ENCODE results near the gene PFKL.

Gene PFKL

DNA sequence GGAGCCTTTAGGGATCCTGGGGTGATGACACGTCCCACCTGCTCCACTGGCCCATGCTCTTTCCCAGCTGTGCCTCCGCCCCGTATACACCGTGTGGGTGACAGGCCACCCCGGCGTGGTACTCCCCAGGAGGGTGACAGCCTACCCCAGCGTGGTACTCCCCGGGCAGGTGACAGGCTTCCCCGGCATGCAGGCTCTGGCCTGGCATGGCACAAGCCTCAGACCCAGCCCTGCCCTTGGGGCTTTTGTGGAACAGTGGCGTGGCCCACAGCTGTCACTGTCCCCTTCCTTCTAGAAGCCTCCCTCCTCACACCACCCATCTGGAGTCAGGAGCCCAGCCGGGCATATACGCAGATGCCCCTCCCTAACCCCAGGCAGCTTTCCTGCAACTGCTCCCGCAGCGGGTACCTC lies 4.7 kb upstream of the PFKL start:
- no peak for DNase-seq

DNA sequence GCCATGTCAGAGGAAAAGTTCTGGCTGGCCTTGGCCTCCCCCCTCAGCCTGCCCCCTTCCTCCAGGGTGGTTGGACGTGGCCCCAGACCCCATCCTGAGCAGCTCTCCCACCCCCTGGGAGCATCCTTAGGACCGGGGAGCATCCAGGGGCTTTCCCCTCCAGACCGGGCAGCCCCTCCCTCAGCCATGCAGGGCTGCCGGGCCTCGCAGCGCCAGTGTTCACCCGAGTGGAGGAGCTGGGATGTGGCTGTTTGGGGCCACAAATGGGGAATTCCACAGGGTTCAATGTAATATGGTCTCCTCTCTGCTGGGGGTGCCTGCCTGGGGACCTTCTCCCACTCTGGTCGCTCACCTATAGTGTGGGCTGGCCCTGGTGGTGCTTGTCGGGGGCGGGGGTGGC lies 4.2 kb upstream of the PFKL start:
- no peak for DNase-seq

DNA sequence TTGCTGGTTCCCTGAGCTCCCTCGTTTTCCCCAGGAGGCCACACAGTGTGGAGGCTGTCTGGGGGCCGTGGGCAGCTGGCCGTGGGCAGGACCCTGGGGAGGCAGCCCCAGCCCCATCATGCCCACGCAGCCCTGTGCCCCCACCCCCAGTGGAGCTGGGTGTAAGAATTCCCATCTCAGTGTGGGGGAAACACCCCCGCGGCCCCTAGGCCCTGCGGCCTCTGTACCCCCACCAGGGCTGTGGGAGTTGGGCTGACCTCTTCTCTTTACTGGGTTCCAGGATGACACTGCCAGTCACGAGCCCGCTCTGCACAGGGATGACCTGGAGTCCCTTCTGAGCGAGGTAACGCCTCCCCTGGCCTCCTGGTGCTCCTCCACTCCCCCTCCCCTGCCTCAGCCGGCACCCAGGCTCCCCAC lies 3.7 kb upstream of the PFKL start:
- no peak for DNase-seq

DNA sequence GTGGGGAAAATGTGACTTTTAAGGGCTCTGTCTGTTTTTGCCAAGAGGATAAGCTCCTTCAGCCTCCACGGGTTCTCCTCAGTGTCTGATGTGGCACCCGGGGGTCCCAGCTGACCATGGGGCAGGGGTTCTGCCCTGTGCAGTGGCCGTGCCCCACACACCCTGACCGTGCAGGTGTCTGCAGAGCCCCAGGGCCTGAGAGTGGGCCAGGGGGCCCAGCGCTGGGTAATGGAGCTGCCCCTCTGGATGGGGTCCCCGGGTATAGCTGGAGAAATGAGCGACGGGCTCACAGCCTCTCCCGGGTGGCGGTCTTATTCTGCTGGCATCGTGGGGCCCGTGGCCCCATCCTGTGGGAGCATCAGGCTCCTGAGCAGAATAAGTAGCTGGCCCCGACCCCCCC lies 2.9 kb upstream of the PFKL start:
- DNase-seq, result no peak

DNA sequence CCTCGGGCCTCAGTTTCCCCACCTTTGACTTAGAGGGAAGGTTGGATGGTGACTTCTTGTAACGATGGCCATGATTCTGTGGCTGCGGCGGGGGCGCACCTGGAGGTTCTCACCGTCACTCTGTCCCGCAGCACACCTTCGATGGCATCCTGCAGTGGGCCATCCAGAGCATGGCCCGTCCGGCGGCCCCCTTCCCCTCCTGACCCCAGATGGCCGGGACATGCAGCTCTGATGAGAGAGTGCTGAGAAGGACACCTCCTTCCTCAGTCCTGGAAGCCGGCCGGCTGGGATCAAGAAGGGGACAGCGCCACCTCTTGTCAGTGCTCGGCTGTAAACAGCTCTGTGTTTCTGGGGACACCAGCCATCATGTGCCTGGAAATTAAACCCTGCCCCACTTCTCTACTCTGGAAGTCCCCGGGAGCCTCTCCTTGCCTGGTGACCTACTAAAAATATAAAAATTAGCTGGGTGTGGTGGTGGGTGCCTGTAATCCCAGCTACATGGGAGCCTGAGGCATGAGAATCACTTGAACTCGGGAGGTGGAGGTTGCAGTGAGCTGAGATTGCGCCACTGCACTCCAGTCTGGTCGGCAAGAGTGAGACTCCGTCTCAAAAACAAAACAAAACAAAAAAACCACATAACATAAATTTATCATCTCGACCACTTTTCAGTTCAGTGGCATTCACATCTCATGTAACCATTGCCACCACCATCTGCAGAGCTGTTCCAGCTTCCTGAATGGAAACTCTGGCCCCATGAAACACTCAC lies 2.1 kb upstream of the PFKL start:
- peak; percentile 70 to 77 for DNase-seq

DNA sequence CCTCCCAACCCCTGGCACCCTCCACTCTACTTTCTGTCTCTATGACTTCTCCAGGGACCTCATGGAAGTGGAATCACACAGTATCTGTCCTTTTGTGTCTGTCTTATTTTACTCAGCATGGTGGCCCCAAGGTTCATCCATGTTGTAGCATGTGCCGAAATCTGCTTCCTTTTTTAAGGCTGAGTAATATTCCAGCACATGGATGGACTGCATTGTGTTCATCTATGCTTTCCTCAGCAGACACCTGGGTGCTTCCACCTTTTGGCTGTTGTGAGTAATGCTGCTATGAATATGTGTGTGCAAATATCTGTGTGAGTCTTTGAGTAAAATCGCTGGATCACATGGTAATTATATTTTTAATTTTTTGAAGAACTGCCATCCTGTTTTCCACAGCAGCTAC lies 1.6 kb upstream of the PFKL start:
- DNase-seq, result no peak

DNA sequence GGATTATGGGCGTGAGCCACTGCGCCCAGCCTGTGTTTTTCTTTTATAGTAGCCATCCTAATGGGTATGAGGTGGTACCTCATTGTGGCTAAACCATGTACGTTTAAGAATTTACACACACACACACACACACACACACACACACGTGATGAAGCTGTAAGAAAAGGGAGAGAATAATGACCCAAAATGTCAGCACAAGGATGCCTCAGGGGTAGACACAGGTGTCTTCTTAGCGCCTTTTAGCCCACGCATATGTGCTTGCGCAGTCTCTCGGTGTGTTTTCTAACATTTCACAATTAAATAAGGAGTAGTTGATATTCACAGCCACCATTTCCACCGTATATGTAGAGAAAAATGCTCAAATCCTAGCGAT lies 782 bp upstream of the PFKL start:
- no peak for DNase-seq

DNA sequence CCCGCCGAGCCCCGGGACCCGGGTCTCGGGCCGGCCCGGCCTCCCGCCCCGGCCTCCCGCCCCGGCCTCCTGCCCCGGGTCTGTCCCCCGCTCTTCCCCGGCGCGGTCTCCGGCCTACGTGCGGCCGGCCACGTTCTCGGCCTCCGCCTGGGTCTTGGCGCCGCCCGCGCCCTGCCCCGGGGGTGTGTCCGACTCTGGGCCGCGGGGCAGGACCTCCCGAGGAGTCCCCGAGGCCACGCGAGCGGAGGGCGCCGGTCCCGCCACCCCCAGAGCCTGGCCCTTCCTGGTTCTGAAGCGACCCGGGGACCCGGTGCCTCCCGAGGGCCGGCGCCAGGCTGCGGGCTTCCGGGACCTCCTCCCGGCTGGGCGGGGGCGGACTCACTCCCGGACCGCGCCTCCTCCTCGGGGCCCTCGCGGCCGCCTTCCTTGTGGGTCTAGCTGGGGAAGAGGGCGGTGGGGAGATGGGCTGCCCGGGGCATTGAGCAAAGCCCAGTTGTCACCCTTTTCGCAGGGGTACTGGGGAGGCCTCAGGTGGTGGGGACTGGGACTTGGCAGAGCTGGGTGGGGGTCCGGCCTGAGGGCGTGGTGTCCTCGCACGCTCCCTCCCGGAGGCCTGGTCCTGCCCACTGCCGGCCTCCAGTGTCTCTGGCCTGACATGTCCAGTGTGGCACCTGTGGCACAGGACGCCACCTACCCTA lies 558 bp downstream of the PFKL start:
- no peak for DNase-seq

DNA sequence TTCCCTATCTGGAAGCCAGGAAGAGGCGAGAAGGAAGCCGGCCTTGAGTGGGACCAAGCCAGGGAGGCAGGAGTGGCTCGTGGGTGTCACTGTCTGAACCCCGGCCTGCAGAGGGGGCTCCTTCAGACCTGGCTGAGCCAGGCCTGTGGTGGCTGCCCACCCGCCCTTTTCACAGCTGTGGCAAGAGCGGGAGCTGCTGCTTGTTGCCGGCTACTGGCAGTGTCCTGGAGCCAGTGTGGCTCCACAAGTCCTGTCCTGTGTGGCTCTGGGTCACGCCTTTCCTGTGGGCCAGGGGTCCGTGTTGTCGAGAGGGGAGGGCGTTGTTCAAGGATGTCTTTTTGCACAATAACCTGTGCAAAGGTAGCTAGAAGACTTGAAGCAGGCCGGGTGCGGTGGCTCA lies 1.3 kb downstream of the PFKL start:
- DNase-seq, result no peak

DNA sequence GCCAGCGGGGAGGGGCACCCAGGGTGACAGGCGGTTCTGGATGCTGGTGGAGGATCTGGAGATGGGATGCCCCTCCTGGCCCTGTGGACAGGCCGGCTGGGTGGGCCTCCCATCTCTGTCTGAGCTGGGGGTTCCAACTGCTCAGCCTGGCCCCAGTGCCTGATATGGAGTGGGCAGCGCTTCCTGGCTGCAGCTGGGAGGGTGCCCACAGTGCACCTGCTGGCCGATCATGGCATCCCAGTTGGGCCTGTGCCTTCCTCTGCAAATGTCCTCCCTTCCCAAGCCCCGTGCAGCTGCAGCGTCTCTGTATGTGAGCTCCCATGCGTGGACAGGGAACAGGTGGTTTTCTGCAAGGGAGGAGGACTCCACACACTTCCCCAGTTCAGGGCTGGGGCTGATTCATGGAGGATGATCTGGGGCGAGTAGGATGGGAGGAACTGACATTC lies 2.1 kb downstream of the PFKL start:
- peak; percentile 35 to 67 for DNase-seq

DNA sequence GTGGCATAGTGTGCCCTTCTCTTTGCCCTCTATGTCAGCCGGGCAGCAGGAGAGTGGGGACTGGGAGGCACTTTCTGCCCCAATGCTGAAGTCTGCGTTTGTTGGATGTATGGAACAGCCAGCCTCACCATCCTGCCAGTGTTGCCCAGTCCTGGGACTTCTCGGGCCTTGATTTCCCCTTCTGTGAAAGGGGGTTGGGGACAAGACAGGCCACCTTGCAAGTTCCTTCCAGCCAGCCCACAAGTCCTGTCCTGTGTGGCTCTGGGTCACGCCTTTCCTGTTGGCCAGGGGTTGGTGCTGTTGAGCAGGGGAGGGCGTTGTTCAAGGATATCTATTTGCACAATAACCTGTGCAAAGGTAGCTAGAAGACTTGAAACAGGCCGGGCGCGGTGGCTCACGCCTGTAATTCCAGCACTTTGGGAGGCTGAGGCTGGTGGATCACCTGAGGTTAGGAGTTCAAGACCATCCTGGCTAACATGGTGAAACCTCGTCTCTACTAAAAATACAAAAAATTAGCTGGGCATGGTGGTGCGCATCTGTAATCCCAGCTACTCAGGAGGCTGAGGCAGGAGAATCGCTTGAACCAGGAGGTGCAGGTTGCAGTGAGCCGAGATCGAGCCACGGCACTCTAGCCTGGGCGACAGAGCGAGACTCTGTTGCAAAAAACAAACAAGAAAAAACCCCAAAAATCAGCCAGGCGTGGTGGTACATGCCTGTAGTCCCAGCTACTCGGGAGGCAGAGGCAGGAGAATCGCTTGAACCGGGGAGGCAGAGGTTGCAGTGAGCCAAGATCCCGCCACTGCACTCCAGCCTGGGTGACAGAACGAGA lies 2.9 kb downstream of the PFKL start:
- peak in 1 of 2 experiments; percentile 35 for DNase-seq

DNA sequence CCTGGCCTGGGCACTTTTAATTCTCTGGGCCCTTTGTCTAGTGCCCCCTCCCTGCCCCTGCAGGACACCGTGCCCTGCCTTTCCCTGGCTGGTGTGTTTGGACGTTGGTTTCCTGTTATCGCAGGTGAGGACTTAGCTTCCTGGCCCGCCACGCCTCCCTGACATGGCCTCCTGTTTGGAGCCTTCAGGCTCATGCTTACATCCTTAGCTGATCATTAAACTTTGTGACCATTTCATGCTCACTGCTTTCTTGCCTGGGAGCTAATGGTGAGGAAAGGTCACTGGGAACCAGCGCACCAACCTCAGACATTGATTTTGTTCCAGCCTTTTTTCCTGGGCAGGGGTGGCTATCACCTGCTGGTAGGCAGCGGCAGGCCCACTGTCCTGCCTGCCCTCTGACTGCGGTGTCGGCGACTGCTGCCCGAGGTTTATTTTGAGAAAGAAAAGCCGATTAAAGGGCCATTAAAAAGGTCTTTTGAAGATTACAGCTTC lies 3.7 kb downstream of the PFKL start:
- DNase-seq, result no peak

DNA sequence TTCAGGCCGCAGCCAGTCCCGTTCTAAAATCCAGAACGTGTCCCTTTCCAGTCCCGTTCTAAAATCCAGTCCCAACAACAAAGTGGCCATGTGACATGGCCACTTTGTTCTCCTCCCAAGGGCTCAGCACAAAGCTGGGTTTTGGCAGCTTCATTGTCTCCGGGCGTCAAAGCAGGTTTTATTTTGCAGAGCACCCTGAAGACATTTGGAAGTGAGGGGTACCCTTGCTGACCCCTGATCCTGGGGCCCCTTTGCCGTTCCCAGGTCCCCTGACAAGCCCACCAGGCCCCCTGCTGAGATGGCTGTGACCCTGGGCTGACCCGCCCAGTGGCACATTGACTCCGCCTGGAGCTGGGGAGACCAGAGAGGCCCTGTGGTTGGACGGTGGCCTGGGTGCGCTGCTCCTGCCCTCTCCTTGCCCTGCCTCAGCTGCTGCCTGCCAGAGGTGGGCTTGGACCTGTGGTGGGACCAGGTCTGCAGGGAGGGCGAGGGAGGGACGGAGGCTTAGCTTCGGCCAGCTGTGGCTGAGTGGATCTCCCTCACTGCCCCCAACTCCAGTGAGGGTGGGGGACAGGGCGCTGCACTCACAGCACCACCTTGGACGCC lies 4.3 kb downstream of the PFKL start:
- DNase-seq, result no peak

DNA sequence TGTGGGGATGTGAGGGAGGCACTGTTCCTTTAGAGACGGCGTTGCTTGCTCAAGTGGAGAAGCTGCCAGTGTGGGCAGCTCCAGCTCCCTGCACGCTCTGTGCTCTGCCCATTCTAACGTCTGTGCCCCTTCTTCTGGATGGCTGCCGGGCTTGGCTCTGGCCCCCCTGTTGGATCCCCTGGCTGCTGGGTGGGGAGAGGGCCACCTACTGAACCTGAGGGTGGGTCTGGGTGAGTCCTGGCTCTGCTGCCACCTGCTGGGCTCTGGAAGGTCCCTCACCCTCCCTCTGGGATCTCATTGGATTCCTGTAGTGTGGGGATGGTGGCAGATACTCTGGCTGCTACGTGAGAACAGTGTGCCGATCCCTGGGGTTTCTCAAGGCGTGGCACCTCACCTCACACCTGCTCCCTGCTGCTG lies 5.0 kb downstream of the PFKL start:
- DNase-seq, result peak; percentile 34 to 62

DNA sequence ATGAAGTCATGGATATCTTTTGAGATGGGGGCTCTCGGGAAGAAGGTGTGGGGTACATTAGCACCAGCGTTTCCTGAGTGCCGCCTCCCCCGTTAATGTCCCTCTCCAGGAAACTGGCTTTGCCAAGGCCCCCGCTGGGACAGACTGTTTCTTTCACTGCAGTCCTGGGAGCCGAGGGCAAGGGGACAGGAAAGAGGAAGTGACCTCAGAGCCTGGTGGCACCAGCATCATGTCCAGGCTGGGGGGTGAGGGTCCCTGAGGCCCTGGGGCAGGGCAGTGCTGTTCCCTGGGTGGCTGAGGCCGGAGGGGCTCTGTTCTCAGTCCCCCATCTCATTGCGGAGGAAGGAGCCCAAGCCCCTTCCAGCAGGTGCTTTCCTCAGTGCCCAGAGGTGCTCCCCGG lies 5.8 kb downstream of the PFKL start:
- no peak for DNase-seq

DNA sequence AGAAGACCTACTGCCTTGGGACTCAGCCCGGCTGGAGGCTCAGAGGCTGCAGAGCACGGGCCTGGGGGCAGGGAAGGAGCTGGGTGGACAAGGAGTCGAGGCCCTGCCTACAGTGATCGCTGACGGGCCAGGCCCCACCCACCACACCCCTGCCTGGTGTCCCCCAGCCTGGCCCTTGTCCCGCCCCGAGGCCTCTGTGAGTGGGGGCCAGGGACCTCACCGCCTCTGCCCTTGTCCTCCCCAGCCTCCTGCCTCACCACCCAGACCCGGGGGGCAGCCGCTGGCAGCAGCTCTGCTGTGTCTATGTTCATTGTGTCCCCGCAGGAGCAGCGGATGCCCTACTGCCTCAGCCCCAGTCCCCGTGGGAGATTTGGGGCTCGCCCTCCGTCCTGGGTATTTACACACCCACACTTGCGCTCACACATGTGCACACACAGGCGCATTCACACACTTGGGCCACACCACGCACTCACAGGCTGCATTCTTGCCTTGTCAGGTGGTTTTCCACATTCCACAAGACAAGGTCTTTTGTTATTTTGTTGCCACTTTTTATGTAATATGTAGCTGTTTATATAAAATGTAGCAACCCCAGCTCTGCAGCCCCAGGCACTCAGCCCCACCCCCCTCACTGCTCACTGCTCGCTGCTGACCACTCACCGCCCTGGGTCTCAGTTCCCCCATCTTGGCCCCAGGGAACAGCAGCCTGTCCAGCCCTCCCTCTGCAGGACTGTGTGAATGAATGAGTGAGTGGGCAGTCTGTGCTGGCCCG lies 7.3 kb downstream of the PFKL start:
- no peak for DNase-seq

DNA sequence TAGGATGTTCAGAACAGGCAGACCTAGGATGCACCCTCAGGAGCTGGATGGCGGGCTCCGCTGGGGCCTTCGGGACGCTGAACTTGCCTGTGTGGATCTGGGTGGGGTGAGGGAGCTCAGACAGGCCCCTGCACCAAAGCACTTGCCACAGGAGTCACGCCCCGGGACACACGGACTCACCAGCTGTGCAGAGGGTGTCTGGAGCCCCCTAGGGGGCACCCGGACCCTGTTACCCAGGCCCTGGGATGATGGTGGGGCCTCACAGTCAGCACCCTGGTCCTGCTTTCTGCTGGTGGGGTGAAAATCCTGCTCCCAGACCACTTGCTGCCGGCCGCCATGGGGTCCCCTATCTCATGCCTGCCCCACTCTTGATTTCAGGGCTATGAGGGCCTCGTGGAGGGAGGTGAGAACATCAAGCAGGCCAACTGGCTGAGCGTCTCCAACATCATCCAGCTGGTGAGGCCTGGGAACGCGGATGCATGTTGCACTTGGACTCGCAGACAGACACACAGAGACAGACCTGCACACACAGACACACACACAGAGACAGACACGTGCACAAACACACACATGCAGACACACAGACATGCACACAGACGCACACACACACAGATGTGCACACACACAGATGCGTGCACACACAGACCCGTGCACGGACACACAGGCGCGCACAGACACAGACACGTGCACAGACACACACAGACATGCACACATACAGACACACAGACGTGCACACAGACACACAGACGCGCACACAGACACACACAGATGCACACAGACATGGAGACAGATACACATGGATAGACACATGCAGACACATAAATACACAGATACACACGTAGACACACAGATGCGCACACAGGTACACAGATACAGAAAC lies 11.0 kb downstream of the PFKL start:
- DNase-seq, result no peak

DNA sequence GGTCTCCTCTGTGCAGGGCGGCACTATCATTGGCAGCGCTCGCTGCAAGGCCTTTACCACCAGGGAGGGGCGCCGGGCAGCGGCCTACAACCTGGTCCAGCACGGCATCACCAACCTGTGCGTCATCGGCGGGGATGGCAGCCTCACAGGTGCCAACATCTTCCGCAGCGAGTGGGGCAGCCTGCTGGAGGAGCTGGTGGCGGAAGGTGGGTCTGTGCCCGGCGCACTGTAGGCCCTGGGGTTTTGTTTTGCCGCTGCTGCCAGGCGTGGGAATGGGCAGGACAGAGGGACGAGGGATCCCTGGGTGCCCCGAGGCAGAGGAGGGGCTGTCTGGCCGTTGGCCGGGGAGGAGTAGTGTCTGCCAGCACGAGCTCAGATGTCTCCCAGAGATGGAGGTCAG lies 12.2 kb downstream of the PFKL start:
- DNase-seq, result no peak

DNA sequence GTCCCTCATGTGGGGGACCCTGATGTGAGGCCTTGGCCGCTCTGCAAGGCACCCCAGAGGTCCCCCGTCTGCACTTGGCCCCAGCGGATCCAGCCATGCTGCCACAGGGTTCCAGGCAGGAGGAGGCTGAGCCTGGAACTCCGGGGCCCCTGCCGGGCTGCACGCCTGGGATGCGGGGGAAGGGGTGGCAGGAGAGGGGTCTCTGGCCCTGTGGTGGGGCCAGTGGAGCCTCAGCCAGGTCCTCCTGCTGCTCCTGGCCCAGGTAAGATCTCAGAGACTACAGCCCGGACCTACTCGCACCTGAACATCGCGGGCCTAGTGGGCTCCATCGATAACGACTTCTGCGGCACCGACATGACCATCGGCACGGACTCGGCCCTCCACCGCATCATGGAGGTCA lies 12.9 kb downstream of the PFKL start:
- DNase-seq, result no peak

DNA sequence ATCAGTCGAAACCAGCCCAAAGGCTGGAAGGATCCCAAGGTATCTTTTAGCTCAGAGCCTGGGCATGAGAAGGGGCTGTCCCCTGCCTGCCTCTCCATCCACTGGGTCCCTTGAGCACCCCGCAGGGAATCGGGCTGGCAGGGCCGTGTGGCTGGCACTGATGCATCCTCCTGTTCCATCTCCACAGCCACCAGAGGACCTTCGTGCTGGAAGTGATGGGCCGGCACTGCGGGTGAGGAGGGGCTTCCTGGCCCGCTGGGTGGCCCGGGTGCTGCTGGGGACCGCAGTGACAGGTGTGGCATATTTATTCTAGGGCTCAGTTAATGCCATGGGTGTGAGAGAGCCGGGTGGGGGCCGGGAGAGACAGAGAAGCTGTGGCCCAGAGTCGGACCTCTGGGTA lies 13.6 kb downstream of the PFKL start:
- no peak for DNase-seq

DNA sequence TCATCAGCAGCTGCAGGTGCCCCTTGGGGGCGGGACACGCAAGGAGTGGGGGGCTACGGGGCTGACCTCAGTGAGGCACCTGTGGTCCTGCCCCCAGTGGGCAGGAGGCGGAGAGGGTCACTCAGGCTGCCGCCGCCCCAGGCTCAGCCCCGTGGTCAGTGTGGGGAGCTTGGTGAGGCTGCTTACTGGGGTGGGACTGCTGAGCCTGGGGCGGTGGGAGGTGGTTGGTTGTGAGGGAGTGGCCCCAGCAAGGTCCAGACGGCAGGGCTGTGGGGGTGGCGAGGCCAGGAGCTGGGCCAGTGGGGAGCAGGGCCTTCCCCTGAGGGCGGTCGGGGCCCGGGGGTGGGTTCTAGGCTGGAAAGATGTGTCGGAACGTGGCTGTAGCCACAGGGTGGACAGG lies 14.3 kb downstream of the PFKL start:
- DNase-seq, result no peak

Data from SHP77 (cell line).